Lower leg skin (tissue), 4 donors: ENCODE results near the gene TANC1. TPM values are rescaled to one million over a fixed set of nuclear protein-coding genes. Genes with fewer than 3 reads are reported as not detected.

ENCODE experiments used
- DNase-seq, 2 donors: peaks; one replicate each; pipeline ENCODE4 v3.0.0-alpha.2; 2019; ENCODE audit warnings: low spot score in 2 of 2
- H3K4me3 ChIP-seq: fragments of 200-600 bp; sonication (generic); 2 replicates; pipeline ENCODE4 v1.5.1; 2017; ENCODE audit warnings: mild to moderate bottlenecking, low read depth; ENCODE audit not compliant: poor library complexity, severe bottlenecking
- CTCF ChIP-seq, 3 donors: fragments of 450-650 bp; IDR thresholded peaks; one replicate each; pipeline ENCODE4 v1.5.1; 2016; ENCODE audit warnings: antibody characterized with exemption in 3 of 3, mild to moderate bottlenecking in 3 of 3, moderate library complexity in 2 of 3
- POLR2A ChIP-seq, 2 donors: fragments of 450-650 bp; IDR thresholded peaks; one replicate each; pipeline ENCODE4 v1.6.1; 2016 to 2017; ENCODE audit warnings: antibody characterized with exemption in 2 of 2, mild to moderate bottlenecking in 1 of 2, moderate library complexity in 1 of 2
- WGBS, 2 donors: methylation state at CpG; one replicate each; pipeline ENCODE4 v1.1.5; 2018; 5-methylcytosine and 5-hydroxymethylcytosine counted together
- intact Hi-C: fragments of 100-400 bp; cut with DNase I; formaldehyde crosslinking; loops from one replicate; pipeline ENCODE4 v1.15.0; 2023; ENCODE audit warnings: low total_unique reads
- total RNA-seq, 4 donors: library from RNA; depleted of rRNA; stranded (reverse); fragments of >200 nt; gene quantifications; one replicate each; pipeline ENCODE4 v1.1.0, GENCODE V29; 2016

Gene TANC1
- total RNA-seq, 4 donors from 2014 or later = 65.8 to 111 (median 93.6) TPM

DNA sequence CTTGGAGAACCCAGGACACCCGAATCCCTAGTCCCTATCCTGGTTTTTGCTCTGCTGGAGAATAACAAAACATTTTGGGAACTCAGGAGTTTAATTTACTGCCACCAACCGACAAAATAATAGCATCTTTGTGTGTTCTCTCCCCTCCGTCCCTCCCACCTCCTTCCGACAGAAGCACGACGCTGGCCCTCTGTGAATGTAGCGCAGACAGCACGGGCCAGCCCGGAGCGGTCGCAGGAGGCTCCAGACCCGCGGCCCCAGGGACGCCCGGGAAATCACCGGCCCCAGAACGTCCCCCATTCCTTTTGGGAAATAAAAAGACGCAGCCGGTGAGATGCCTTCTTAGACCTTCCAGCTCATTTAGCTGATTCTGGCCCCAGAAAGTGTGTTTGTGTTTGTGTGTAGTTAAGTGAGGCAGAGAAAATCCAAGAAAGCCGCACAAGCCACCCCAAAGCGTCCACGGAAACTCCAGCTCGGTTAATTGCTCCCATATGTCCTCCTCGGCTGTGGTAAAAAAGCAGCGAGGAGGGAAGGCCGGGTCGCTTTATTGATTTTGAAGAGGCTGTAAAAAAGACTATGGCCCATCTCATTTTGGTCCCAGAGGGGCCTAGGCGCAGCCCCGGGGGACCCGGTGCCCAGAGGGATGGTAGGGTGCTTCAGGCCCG lies 577 bp upstream of the TANC1 start:
- WGBS, 2 donors = 3 to 5% methylated on average over 29 to 31 of the region's 31 CpGs
- intact Hi-C loops = no loop called here
- peak in 1 of 2 donors; percentile 88 for DNase-seq
- TF ChIP-seq CTCF (IDR thresholded peaks at IDR 0.05) = no peak
- no peak for TF ChIP-seq POLR2A (IDR thresholded peaks at IDR 0.05)
- H3K4me3 ChIP-seq = peak overlapping the region; percentile 56

- peak in 1 of 2 donors; percentile 88 for DNase-seq
- 0% methylated on average over 27 to 31 of the region's 36 CpGs for WGBS, 2 donors
- H3K4me3 ChIP-seq = peak overlapping the region; percentile 56
- intact Hi-C loops = no loop called here
- no peak for TF ChIP-seq CTCF (IDR thresholded peaks at IDR 0.05)
- TF ChIP-seq POLR2A (IDR thresholded peaks at IDR 0.05) = no peak
Observed at GRCh38 chr2:158969162-158969714, 798 bp downstream of the TANC1 start.

GRCh38 chr2:158969715-158970240 lies 1.3 kb downstream of the TANC1 start:
- H3K4me3 ChIP-seq = peak overlapping the region; percentile 56
- DNase-seq = no peak
- 0% methylated on average over 25 of the region's 25 CpGs for WGBS, 2 donors
- no peak for TF ChIP-seq POLR2A (IDR thresholded peaks at IDR 0.05)
- TF ChIP-seq CTCF (IDR thresholded peaks at IDR 0.05) = no peak
- intact Hi-C loops = no loop called here

DNA sequence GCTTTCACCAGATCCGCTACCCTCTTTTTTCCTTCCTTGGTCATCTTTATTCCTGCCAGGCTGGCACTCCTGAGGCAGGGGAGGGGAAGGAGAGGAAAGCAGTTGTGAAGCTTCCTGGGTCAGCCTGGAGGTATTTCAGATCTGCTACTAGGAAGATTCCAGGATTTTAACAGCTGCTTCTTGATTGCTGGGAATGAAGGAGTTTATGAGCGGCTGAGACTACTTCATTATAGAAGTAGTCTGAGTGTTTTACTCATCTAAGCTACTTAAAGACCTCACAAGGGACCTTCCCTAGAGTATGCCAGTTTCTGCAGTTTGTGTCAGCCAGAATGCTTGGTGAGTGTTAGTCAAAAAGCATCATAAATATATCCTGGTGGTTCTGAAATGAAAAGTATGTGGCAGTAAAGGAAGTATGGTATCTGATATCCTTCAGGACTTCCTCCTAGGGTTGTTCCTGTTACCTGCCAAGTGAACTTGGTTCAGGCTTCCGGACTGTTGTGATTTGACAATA lies 1.9 kb downstream of the TANC1 start:
- intact Hi-C loops = no loop called here
- H3K4me3 ChIP-seq = peak overlapping the region; percentile 56
- TF ChIP-seq POLR2A (IDR thresholded peaks at IDR 0.05) (no peak), CTCF (IDR thresholded peaks at IDR 0.05) (no peak)
- WGBS, 2 donors = 16 to 19% methylated on average over 3 of the region's 3 CpGs
- no peak for DNase-seq

DNA sequence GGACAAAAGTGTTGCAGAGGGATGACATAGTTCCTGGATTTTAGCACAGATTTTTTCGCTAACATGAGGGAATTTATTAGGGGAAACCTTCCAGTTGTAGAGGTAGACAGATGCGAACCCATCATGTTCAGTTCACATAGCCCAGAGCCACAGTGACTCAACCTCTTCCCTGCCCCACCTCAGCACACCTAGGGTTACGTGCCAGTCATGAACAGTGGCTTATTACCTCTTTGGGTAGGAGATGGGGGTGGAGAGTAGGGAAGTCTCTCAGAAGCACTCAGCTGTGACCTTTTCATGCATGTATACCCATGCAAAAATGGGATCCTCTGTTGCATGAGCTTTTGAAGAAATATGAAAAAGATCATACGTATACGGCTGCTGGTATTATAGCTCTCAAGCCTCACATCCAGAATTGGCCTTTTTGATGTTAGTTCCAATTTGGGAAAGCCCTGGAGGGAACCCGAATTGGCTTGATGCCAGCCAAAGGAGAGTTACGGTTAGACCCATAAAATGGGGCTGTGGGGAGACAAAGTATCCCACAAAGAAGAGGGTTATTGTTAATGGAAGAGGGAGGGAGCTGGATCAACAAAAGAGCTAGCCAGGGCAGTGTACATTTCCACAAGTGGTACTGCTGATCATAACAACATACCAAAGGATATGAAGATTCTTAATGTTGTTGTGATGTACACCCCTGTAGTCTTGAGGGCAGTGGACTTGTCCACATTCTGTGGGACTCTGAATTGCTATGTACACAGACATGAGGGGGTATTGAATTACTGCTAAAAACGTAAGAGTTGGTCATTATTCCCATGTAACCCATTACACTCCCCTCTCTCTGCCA lies 4.9 kb downstream of the TANC1 start:
- intact Hi-C loops = no loop called here
- H3K4me3 ChIP-seq = no peak overlapping the region
- DNase-seq = no peak
- WGBS, 2 donors = 42 to 44% methylated on average over 8 of the region's 8 CpGs
- TF ChIP-seq POLR2A (IDR thresholded peaks at IDR 0.05) (no peak), CTCF (IDR thresholded peaks at IDR 0.05) (no peak)
